GM19035 (cell line): ENCODE results near the gene ZG16B.

ENCODE experiments used
- ATAC-seq: cut with Tn5 transposase; IDR thresholded peaks from one replicate; pipeline ENCODE4 v1.9.1; 2021; ENCODE audit not compliant: unreplicated experiment

ZG16B gene

GRCh38 chr16:2841606-2842339 lies 11.7 kb downstream of the ZG16B start:
- no peak for ATAC-seq

- no peak for ATAC-seq
Observed at GRCh38 chr16:2842340-2843000, 12.4 kb downstream of the ZG16B start.

- no peak for ATAC-seq
Observed at GRCh38 chr16:2843526-2843925, 13.4 kb downstream of the ZG16B start.

- ATAC-seq, result no peak
Observed at GRCh38 chr16:2845116-2845515, 15.0 kb downstream of the ZG16B start.

GRCh38 chr16:2846511-2847310 lies 16.6 kb downstream of the ZG16B start:
- no peak for ATAC-seq

- ATAC-seq, result no peak
Observed at GRCh38 chr16:2848933-2849725, 19.0 kb downstream of the ZG16B start.

GRCh38 chr16:2852003-2852730 lies 22.1 kb downstream of the ZG16B start:
- no peak for ATAC-seq

GRCh38 chr16:2852731-2853507 lies 22.8 kb downstream of the ZG16B start:
- ATAC-seq, result no peak

GRCh38 chr16:2853531-2854073 lies 23.5 kb downstream of the ZG16B start:
- ATAC-seq, result no peak

- ATAC-seq, result no peak
Observed at GRCh38 chr16:2854700-2855309, 24.7 kb downstream of the ZG16B start.

GRCh38 chr16:2855536-2855935 lies 25.4 kb downstream of the ZG16B start:
- no peak for ATAC-seq

GRCh38 chr16:2856061-2856670 lies 26.1 kb downstream of the ZG16B start:
- ATAC-seq, result no peak

- no peak for ATAC-seq
Observed at GRCh38 chr16:2856686-2857450, 26.8 kb downstream of the ZG16B start.

GRCh38 chr16:2857451-2858244 lies 27.5 kb downstream of the ZG16B start, which contains the start of gene PRSS22:
Gene PRSS22 (minus strand): TSS chr16:2858170. CDS start chr16:2858104, 66 bp downstream.
- ATAC-seq, result no peak

- no peak for ATAC-seq
Observed at GRCh38 chr16:2858245-2859025, 28.3 kb downstream of the ZG16B start.

- ATAC-seq, result no peak
Observed at GRCh38 chr16:2859686-2860265, 29.7 kb downstream of the ZG16B start.
